A673 (cell line): ENCODE data around the gene TBC1D22A. TPM values are rescaled to one million over a fixed set of nuclear protein-coding genes. Genes with fewer than 3 reads are reported as not detected.
A peak's percentile ranks its signal among the peaks of the same experiment; 100 is the strongest.

Source experiments
- BruUV-seq: library from RNA; stranded (reverse); fragments of 400-500 nt; replicated peaks from 2 replicates; lab custom pipeline; 2021; lab: Mats Ljungman, UMichigan
- CTCF ChIA-PET: fragments of 300-600 bp; sonication (Branson Sonifier 250); formaldehyde crosslinking; loops from one replicate; lab custom pipeline; 2022; ENCODE audit warnings: antibody characterized with exemption; lab: Charles Lee
- POLR2A ChIA-PET: fragments of 300-600 bp; sonication (Branson Sonifier 250); formaldehyde crosslinking; loops from one replicate; lab custom pipeline; 2022; ENCODE audit warnings: antibody characterized with exemption; ENCODE audit not compliant: low non-redundant PET; lab: Charles Lee
- DNase-seq: peaks from one replicate; pipeline ENCODE4 v3.0.0-alpha.2; 2015; ENCODE audit warnings: low spot score
- H3K27ac ChIP-seq: fragments of 200-600 bp; sonication (generic); 2 replicates; pipeline ENCODE4 v1.5.1; 2016; ENCODE audit warnings: mixed run types, low read depth, mild to moderate bottlenecking, mixed read lengths, antibody characterized with exemption, low read length; ENCODE audit not compliant: poor library complexity, severe bottlenecking
- H3K27me3 ChIP-seq: fragments of 200-600 bp; sonication (generic); replicated peaks from 2 replicates; pipeline ENCODE4 v1.6.1; 2017; ENCODE audit warnings: mixed run types, low read depth, mild to moderate bottlenecking, mixed read lengths, antibody characterized with exemption, low read length; ENCODE audit not compliant: insufficient read depth, poor library complexity
- H3K36me3 ChIP-seq: fragments of 200-600 bp; sonication (generic); 2 replicates; pipeline ENCODE4 v1.6.1; 2016; ENCODE audit warnings: mixed run types, mild to moderate bottlenecking, mixed read lengths, antibody characterized with exemption, low read length; ENCODE audit not compliant: insufficient read depth, poor library complexity, severe bottlenecking
- H3K4me1 ChIP-seq: fragments of 200-600 bp; sonication (generic); 2 replicates; pipeline ENCODE4 v1.6.1; 2017; ENCODE audit warnings: mixed run types, mild to moderate bottlenecking, mixed read lengths, antibody characterized with exemption, low read length; ENCODE audit not compliant: insufficient read depth, poor library complexity, severe bottlenecking
- H3K4me3 ChIP-seq: fragments of 200-600 bp; sonication (generic); 2 replicates; pipeline ENCODE4 v1.5.1; 2016; ENCODE audit warnings: low read depth, mixed run types, mild to moderate bottlenecking, mixed read lengths, low read length; ENCODE audit not compliant: poor library complexity, severe bottlenecking
- H3K9me3 ChIP-seq: fragments of 200-600 bp; sonication (generic); 2 replicates; pipeline ENCODE4 v1.6.1; 2016; ENCODE audit warnings: mixed run types, low read depth, mild to moderate bottlenecking, mixed read lengths, antibody characterized with exemption, low read length; ENCODE audit not compliant: poor library complexity, severe bottlenecking
- EZH2 ChIP-seq: fragments of 200-600 bp; sonication (generic); IDR thresholded peaks from 2 replicates; pipeline ENCODE4 v1.6.1; 2017; ENCODE audit warnings: borderline replicate concordance, low read depth, mild to moderate bottlenecking, mixed read lengths, antibody characterized with exemption, low read length; ENCODE audit not compliant: poor library complexity, severe bottlenecking
- intact Hi-C: fragments of 100-400 bp; cut with micrococcal nuclease; formaldehyde crosslinking; loops from one replicate; pipeline ENCODE4 v1.10.0; 2022; ENCODE audit not compliant: unreplicated experiment
- total RNA-seq: library from RNA; stranded (reverse); gene quantifications from 2 replicates; pipeline ENCODE4 v1.2.3, GENCODE V29; 2021
- TF ChIP-seq, protein P1 (sequence below): fragments of 300-800, 200-600 bp; sonication (generic); conservative IDR thresholded peaks from 2 replicates; pipeline ENCODE4 v1.5.1; 2017; ENCODE audit warnings: low read depth, mild to moderate bottlenecking, antibody characterized with exemption, low read length, moderate library complexity, mixed read lengths

TBC1D22A gene
- total RNA-seq, 1 experiment from 2014 or later: 22.5 TPM

DNA sequence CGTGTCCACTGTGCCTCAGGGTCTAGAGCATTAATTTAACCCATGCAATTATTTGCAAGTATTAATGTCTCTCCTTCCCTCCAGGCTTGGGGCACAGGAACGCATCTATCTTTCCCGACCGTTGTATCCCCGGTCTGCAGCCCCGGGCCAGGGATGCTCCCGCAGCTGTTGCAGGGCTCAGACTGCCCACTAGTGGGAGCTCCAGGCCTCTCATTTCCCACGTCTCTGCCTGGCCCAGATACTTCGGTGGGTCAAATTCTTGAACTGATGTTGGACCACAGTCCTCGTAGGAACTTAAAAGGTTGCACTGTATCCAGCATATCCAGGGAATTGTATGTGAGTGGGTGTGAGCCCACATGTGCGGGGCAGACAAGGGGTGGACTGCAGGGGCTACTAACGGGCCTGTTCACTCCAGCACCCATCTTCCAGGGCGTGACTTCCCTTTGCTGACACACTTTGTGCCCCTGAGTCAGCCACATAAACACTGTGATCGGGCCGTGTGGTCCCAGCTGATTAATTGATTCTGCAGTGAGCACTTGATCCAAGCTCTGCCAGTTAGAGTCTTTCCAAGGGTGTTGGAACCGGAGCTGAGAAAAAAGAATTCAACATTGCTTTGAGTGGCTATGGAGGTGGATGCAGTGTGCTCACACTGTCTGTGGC is 451.3 kb downstream of the TBC1D22A start:
- no peak for TF ChIP-seq EZH2
- TF ChIP-seq, protein P1, sequence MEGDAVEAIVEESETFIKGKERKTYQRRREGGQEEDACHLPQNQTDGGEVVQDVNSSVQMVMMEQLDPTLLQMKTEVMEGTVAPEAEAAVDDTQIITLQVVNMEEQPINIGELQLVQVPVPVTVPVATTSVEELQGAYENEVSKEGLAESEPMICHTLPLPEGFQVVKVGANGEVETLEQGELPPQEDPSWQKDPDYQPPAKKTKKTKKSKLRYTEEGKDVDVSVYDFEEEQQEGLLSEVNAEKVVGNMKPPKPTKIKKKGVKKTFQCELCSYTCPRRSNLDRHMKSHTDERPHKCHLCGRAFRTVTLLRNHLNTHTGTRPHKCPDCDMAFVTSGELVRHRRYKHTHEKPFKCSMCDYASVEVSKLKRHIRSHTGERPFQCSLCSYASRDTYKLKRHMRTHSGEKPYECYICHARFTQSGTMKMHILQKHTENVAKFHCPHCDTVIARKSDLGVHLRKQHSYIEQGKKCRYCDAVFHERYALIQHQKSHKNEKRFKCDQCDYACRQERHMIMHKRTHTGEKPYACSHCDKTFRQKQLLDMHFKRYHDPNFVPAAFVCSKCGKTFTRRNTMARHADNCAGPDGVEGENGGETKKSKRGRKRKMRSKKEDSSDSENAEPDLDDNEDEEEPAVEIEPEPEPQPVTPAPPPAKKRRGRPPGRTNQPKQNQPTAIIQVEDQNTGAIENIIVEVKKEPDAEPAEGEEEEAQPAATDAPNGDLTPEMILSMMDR: peak; percentile 97
- no TSS peak for BruUV-seq
- intact Hi-C loops: no loop called here
- POLR2A ChIA-PET: no interaction called here
- H3K27ac ChIP-seq: no peak overlapping the region
- H3K4me3 ChIP-seq: no peak overlapping the region
- CTCF ChIA-PET: no interaction called here
- peak; percentile 71 for DNase-seq
- no peaks in the 10 kb centered on the region for H3K4me1 ChIP-seq
- no peaks in the 10 kb centered on the region for H3K27me3 ChIP-seq
- H3K9me3 ChIP-seq: no peaks in the 10 kb centered on the region
- H3K36me3 ChIP-seq: no peaks in the 10 kb centered on the region

DNA sequence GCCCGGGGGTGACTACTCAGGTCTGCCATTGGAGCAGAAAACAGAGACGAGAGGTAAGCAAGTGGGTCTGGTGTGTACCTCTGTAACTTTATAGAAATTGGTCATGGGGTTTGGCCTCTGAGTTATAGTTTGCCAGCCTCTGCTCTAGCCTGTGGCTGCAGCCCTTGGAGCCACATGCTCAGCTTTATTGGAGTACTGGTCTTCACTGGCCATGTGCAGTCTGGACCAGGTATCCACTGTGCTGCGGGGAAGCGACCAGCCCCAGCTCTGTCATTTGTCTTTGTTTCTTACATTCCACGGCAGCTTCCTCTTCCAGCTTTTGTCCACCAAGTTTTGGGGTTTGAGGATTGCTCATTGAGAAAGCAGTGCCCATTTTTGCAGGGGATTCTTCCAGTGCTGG is 453.4 kb downstream of the TBC1D22A start:
- H3K4me3 ChIP-seq: no peak overlapping the region
- no peaks in the 10 kb centered on the region for H3K36me3 ChIP-seq
- H3K27me3 ChIP-seq: no peaks in the 10 kb centered on the region
- intact Hi-C loops: loop anchor here (5.0 kb wide), 1 partner anchor 1276 kb away; no protein-coding TSS in a partner anchor
- BruUV-seq: no TSS peak
- no peaks in the 10 kb centered on the region for H3K4me1 ChIP-seq
- ChIA-PET CTCF (no interaction called here), POLR2A (no interaction called here)
- H3K9me3 ChIP-seq: no peaks in the 10 kb centered on the region
- no peak overlapping the region for H3K27ac ChIP-seq
- no peak for DNase-seq
- TF ChIP-seq, protein P1: no peak
- TF ChIP-seq EZH2: no peak

DNA sequence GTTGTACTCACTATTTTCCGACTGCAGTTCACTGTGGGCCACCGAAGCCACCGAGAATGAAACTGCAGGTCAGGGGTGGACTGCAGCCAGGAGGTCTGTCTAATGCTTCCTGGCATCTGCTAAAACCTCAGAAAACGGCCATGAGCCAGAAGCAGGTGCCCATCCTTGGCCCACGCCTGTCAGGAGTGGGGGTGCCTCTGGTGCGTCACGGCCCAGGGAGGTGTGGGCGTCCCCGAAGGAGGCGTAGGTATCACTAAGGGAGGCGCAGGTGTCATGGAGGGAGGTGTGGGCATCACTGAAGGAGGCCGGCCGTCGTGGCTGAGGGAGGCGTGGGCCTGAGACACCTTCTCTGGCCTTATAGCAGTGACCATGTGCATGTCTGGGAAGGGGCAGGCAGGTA is 456.2 kb downstream of the TBC1D22A start:
- POLR2A ChIA-PET: no interaction called here
- BruUV-seq: no TSS peak
- no peaks in the 10 kb centered on the region for H3K9me3 ChIP-seq
- intact Hi-C loops: loop anchor here (5.0 kb wide), 1 partner anchor 1274 kb away; no protein-coding TSS in a partner anchor
- no peak overlapping the region for H3K27ac ChIP-seq
- TF ChIP-seq EZH2: no peak
- no peaks in the 10 kb centered on the region for H3K4me1 ChIP-seq
- H3K36me3 ChIP-seq: no peaks in the 10 kb centered on the region
- CTCF ChIA-PET: no interaction called here
- no peak for DNase-seq
- peaks cover 7% of the 10 kb centered on the region for H3K27me3 ChIP-seq
- H3K4me3 ChIP-seq: no peak overlapping the region
